HepG2 (cell line): ENCODE results near the gene FITM1. TPM values are rescaled to one million over a fixed set of nuclear protein-coding genes. Genes with fewer than 3 reads are reported as not detected.

Experiments used
- BORCS8-MEF2B ChIP-seq: sonication (generic); formaldehyde crosslinking; IDR thresholded peaks from 2 replicates; pipeline ENCODE4 v1.8.0; 2022; ENCODE audit warnings: mild to moderate bottlenecking, missing genetic modification reagents
- CAMTA2 ChIP-seq: sonication (generic); formaldehyde crosslinking; IDR thresholded peaks from 2 replicates; pipeline ENCODE4 v1.4.0; 2020; ENCODE audit warnings: mild to moderate bottlenecking, missing genetic modification reagents, borderline replicate concordance
- ELF1 ChIP-seq: sonication (generic); formaldehyde crosslinking; IDR thresholded peaks from 2 replicates; pipeline ENCODE4 v1.4.0; 2020; ENCODE audit warnings: missing genetic modification reagents
- FOXA1 ChIP-seq, 2 experiments: fragments of 450-650 bp in 1 of 2; sonication (generic) in 1 of 2; formaldehyde crosslinking in 1 of 2; IDR thresholded peaks; 2 replicates each; pipeline versions ENCODE4 v1.4.0 to v1.6.1; 2016 to 2020; ENCODE audit warnings: missing genetic modification reagents in 1 of 2
- GABPB1 ChIP-seq: IDR thresholded peaks from 2 replicates; pipeline ENCODE4 v1.6.1; 2016; ENCODE audit warnings: mild to moderate bottlenecking, missing genetic modification reagents, moderate library complexity, missing compliant biosample characterization
- HES4 ChIP-seq: sonication (generic); formaldehyde crosslinking; IDR thresholded peaks from 2 replicates; pipeline ENCODE4 v1.9.0; 2021; ENCODE audit warnings: mild to moderate bottlenecking, missing genetic modification reagents, borderline replicate concordance
- HNRNPH1 ChIP-seq: fragments of 200-400 bp; formaldehyde crosslinking; optimal IDR thresholded peaks from 2 replicates; pipeline ENCODE3; 2017; ENCODE audit warnings: mild to moderate bottlenecking, low read depth, low read length
- JUND ChIP-seq: sonication (generic); formaldehyde crosslinking; IDR thresholded peaks from 2 replicates; pipeline ENCODE4 v1.8.0; 2022; ENCODE audit warnings: mild to moderate bottlenecking, missing genetic modification reagents
- KLF9 ChIP-seq: IDR thresholded peaks from 2 replicates; pipeline ENCODE4 v1.6.1; 2016; ENCODE audit warnings: low read depth
- MAF1 ChIP-seq: sonication (generic); formaldehyde crosslinking; IDR thresholded peaks from 2 replicates; pipeline ENCODE4 v1.5.0; 2020; ENCODE audit warnings: missing genetic modification reagents, borderline replicate concordance
- MEIS1 ChIP-seq: sonication (generic); formaldehyde crosslinking; IDR thresholded peaks from 2 replicates; pipeline ENCODE4 v1.9.0; 2021; ENCODE audit warnings: mild to moderate bottlenecking, missing genetic modification reagents, moderate library complexity, borderline replicate concordance
- MYNN ChIP-seq: sonication (generic); formaldehyde crosslinking; IDR thresholded peaks from 2 replicates; pipeline ENCODE4 v1.4.0; 2020; ENCODE audit warnings: mild to moderate bottlenecking, low read depth, missing genetic modification reagents
- MZF1 ChIP-seq: sonication (generic); formaldehyde crosslinking; IDR thresholded peaks from 2 replicates; pipeline ENCODE4 v1.8.1; 2023; ENCODE audit warnings: mild to moderate bottlenecking, missing genetic modification reagents, borderline replicate concordance
- NR2C2 ChIP-seq: sonication (generic); formaldehyde crosslinking; IDR thresholded peaks from 2 replicates; pipeline ENCODE4 v1.4.0; 2020; ENCODE audit warnings: missing genetic modification reagents, mild to moderate bottlenecking, moderate library complexity, borderline replicate concordance
- PHF8 ChIP-seq: sonication (generic); formaldehyde crosslinking; IDR thresholded peaks from 2 replicates; pipeline ENCODE4 v1.5.0; 2020; ENCODE audit warnings: missing genetic modification reagents
- RARA ChIP-seq: IDR thresholded peaks from 2 replicates; pipeline ENCODE4 v1.6.1; 2016; ENCODE audit warnings: missing genetic modification reagents, missing compliant biosample characterization
- RFX1 ChIP-seq: fragments of 450-650 bp; IDR thresholded peaks from 2 replicates; pipeline ENCODE4 v1.6.1; 2017
- SPEN ChIP-seq: sonication (generic); formaldehyde crosslinking; IDR thresholded peaks from 2 replicates; pipeline ENCODE4 v1.5.1; 2020; ENCODE audit warnings: low read depth, mild to moderate bottlenecking, missing genetic modification reagents
- TARDBP ChIP-seq: sonication (generic); formaldehyde crosslinking; IDR thresholded peaks from 2 replicates; pipeline ENCODE4 v1.8.0; 2022; ENCODE audit warnings: mild to moderate bottlenecking, missing genetic modification reagents
- THAP11 ChIP-seq: IDR thresholded peaks from 2 replicates; pipeline ENCODE4 v1.6.1; 2016; ENCODE audit warnings: missing biosample characterization, missing genetic modification reagents
- TOPORS ChIP-seq: sonication (generic); formaldehyde crosslinking; IDR thresholded peaks from 2 replicates; pipeline ENCODE4 v1.8.0; 2023; ENCODE audit warnings: mild to moderate bottlenecking, missing genetic modification reagents
- ZKSCAN5 ChIP-seq: sonication (generic); formaldehyde crosslinking; IDR thresholded peaks from 2 replicates; pipeline ENCODE4 v1.5.1; 2020; ENCODE audit warnings: mild to moderate bottlenecking, missing genetic modification reagents
- ZNF225 ChIP-seq: sonication (generic); formaldehyde crosslinking; IDR thresholded peaks from 2 replicates; pipeline ENCODE4 v1.4.0; 2020; ENCODE audit warnings: mild to moderate bottlenecking, missing genetic modification reagents
- ZNF558 ChIP-seq: sonication (generic); formaldehyde crosslinking; IDR thresholded peaks from 2 replicates; pipeline ENCODE4 v1.9.0; 2022; ENCODE audit warnings: mild to moderate bottlenecking, missing genetic modification reagents, borderline replicate concordance
- ZNF768 ChIP-seq: sonication (generic); formaldehyde crosslinking; IDR thresholded peaks from 2 replicates; pipeline ENCODE4 v1.4.0; 2020; ENCODE audit warnings: missing genetic modification reagents
- ZZZ3 ChIP-seq: sonication (generic); formaldehyde crosslinking; IDR thresholded peaks from 2 replicates; pipeline ENCODE4 v1.4.0; 2020; ENCODE audit warnings: missing genetic modification reagents, mild to moderate bottlenecking, borderline replicate concordance
- polyA plus RNA-seq, 8 experiments: library from polyadenylated mRNA; depleted of rRNA in 3 of 8; stranded (reverse) in 7 of 8; unstranded in 1 of 8; fragments of >200 nt; fragmentation: Illumina TruSeq in 4 of 8; extraction: Trizol in 4 of 8; gene quantifications; 2 replicates each; pipeline versions ENCODE4 v1.2.1 to v1.2.3, GENCODE V29; 2011 to 2016; ENCODE audit warnings: low read depth in 4 of 8, missing spikeins in 1 of 8, mixed read lengths in 1 of 8; ENCODE audit not compliant: insufficient read depth in 1 of 8
- total RNA-seq, 5 experiments: library from RNA; depleted of rRNA; stranded (reverse); fragments of >200 nt; fragmentation: Illumina TruSeq; extraction: Trizol; gene quantifications; 2 replicates each; pipeline ENCODE4 v1.2.3, GENCODE V29; 2016; ENCODE audit warnings: low read depth in 1 of 5
- TF ChIP-seq, protein P1 (sequence below): sonication (generic); formaldehyde crosslinking; IDR thresholded peaks from 2 replicates; pipeline ENCODE4 v1.4.0; 2020; ENCODE audit warnings: missing genetic modification reagents, mild to moderate bottlenecking, borderline replicate concordance
- TF ChIP-seq, protein P2 (sequence below): sonication (generic); formaldehyde crosslinking; IDR thresholded peaks from 2 replicates; pipeline ENCODE4 v1.4.0; 2020; ENCODE audit warnings: missing genetic modification reagents

FITM1 gene
- total and polyA plus RNA-seq, 2 of the 13 experiments (the other 11 are each of a cell fraction or from before 2014, with no cell fraction given) = 2.7 to 5.8 TPM

DNA sequence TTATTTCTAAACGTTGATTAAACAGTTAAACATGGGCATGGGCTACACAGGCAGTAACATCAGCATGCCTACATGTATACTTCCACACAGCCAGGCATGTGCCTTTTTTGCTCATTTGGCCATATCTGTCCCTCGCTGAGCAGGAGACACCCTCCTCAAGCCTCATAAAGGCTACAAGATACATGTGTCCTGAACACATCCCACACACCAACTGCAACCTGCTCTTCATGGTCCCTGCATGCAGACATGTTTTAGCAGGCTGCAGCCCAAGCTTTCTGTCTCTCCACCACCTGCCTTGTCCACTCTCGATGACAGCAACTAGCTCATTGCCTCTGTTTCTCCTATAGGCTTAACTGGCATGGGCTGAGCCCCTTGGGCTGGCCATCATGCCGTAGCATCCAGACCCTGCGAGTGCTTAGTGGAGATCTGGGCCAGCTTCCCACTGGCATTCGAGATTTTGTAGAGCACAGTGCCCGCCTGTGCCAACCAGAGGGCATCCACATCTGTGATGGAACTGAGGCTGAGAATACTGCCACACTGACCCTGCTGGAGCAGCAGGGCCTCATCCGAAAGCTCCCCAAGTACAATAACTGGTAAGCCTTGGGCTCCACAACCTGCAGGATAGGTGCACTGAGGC, 33.8 kb upstream of the FITM1 start (continued):
- no peak for TF ChIP-seq NR2C2
- TF ChIP-seq ZNF768 (CRISPR knock-in tag) = peak; percentile 73; the same call in 1 of the 2 replicates
- peak; percentile 52; the same call in 1 of the 2 replicates for TF ChIP-seq TOPORS (CRISPR knock-in tag)
- no peak for TF ChIP-seq HNRNPH1
- TF ChIP-seq, protein P1, sequence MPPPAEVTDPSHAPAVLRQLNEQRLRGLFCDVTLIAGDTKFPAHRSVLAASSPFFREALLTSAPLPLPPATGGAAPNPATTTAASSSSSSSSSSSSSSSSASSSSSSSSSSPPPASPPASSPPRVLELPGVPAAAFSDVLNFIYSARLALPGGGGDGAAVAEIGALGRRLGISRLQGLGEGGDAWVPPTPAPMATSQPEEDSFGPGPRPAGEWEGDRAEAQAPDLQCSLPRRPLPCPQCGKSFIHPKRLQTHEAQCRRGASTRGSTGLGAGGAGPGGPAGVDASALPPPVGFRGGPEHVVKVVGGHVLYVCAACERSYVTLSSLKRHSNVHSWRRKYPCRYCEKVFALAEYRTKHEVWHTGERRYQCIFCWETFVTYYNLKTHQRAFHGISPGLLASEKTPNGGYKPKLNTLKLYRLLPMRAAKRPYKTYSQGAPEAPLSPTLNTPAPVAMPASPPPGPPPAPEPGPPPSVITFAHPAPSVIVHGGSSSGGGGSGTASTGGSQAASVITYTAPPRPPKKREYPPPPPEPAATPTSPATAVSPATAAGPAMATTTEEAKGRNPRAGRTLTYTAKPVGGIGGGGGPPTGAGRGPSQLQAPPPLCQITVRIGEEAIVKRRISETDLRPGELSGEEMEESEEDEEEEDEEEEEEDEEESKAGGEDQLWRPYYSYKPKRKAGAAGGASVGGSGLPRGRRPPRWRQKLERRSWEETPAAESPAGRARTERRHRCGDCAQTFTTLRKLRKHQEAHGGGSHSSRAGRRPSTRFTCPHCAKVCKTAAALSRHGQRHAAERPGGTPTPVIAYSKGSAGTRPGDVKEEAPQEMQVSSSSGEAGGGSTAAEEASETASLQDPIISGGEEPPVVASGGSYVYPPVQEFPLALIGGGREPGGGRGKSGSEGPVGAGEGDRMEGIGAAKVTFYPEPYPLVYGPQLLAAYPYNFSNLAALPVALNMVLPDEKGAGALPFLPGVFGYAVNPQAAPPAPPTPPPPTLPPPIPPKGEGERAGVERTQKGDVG = no peak; the same call in 1 of the 2 replicates
- peak; percentile 65; the same call in 1 of the 2 replicates for TF ChIP-seq TARDBP (CRISPR knock-in tag)
- TF ChIP-seq MYNN (CRISPR knock-in tag) = 0 out of 2 replicates have a peak, but pooled peaks have one; percentile 62
- no peak for TF ChIP-seq RARA
- no peak for TF ChIP-seq ELF1 (CRISPR knock-in tag)
- TF ChIP-seq RFX1 = no peak
- TF ChIP-seq JUND (CRISPR knock-in tag) = no peak
- TF ChIP-seq HES4 (CRISPR knock-in tag) = no peak
- TF ChIP-seq ZNF558 (CRISPR knock-in tag) = no peak
- TF ChIP-seq SPEN (CRISPR knock-in tag) = peak; percentile 44; the same call in 1 of the 2 replicates
- peak; percentile 37 for TF ChIP-seq PHF8 (CRISPR knock-in tag)
- TF ChIP-seq CAMTA2 (CRISPR knock-in tag) = 0 out of 2 replicates have a peak, but pooled peaks have one; percentile 72
- peak; percentile 69; the same call in 1 of the 2 replicates for TF ChIP-seq MEIS1 (CRISPR knock-in tag)
- TF ChIP-seq BORCS8-MEF2B (CRISPR knock-in tag) = 0 out of 2 replicates have a peak, but pooled peaks have one; percentile 81
- peak; percentile 95; the same call in 1 of the 2 replicates for TF ChIP-seq ZNF225
- no peak for TF ChIP-seq MAF1 (CRISPR knock-in tag)
- TF ChIP-seq THAP11 (CRISPR knock-in tag) = peak; percentile 55; the same call in 1 of the 2 replicates
- TF ChIP-seq ZZZ3 (CRISPR knock-in tag) = 0 out of 2 replicates have a peak, but pooled peaks have one; percentile 27
- peak; percentile 45; the same call in 1 of the 2 replicates for TF ChIP-seq ZKSCAN5
- TF ChIP-seq MZF1 (CRISPR knock-in tag) = 0 out of 2 replicates have a peak, but pooled peaks have one; percentile 55
- TF ChIP-seq, protein P2, sequence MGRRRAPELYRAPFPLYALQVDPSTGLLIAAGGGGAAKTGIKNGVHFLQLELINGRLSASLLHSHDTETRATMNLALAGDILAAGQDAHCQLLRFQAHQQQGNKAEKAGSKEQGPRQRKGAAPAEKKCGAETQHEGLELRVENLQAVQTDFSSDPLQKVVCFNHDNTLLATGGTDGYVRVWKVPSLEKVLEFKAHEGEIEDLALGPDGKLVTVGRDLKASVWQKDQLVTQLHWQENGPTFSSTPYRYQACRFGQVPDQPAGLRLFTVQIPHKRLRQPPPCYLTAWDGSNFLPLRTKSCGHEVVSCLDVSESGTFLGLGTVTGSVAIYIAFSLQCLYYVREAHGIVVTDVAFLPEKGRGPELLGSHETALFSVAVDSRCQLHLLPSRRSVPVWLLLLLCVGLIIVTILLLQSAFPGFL (CRISPR knock-in tag) = no peak
- TF ChIP-seq KLF9 (CRISPR knock-in tag) = 0 out of 2 replicates have a peak, but pooled peaks have one; percentile 11
- no peak for TF ChIP-seq FOXA1 (IDR thresholded peaks at IDR 0.05)
- 0 out of 2 replicates have a peak, but pooled peaks have one; percentile 2 for TF ChIP-seq FOXA1 (CRISPR knock-in tag; IDR thresholded peaks at IDR 0.05)
- TF ChIP-seq GABPB1 (CRISPR knock-in tag) = no peak
